Neural cell (in vitro differentiated cells): Measurements from ENCODE around the gene RIN3. TPM values are rescaled to one million over a fixed set of nuclear protein-coding genes. Genes with fewer than 3 reads are reported as not detected.

Experiments
- H2AFZ ChIP-seq: fragments of 200-600, 300-800 bp; sonication (generic), shearing (Covaris generic); 2 replicates; pipeline ENCODE4 v1.6.0; 2014; ENCODE audit warnings: low read depth, mild to moderate bottlenecking, antibody characterized with exemption, low read length, moderate library complexity
- H3F3A ChIP-seq: fragments of 200-600 bp; shearing (Covaris generic); 2 replicates; pipeline ENCODE4 v1.6.1; 2016; ENCODE audit warnings: mild to moderate bottlenecking, moderate library complexity, mixed read lengths, antibody characterized with exemption, low read length; ENCODE audit not compliant: insufficient read depth, poor library complexity, severe bottlenecking
- H3K27ac ChIP-seq: fragments of 200-600, 300-800 bp; sonication (generic), shearing (Covaris generic); 2 replicates; pipeline ENCODE4 v1.5.1; 2014; ENCODE audit warnings: mild to moderate bottlenecking, low read length, moderate library complexity
- H3K27me3 ChIP-seq: fragments of 300-800, 200-600 bp; sonication (generic), shearing (Covaris generic); 2 replicates; pipeline ENCODE4 v1.6.0; 2014; ENCODE audit warnings: mild to moderate bottlenecking, low read depth, low read length, moderate library complexity; ENCODE audit not compliant: insufficient read depth
- H3K36me3 ChIP-seq: fragments of 300-800, 200-600 bp; sonication (generic), shearing (Covaris generic); 2 replicates; pipeline ENCODE4 v1.5.1; 2014; ENCODE audit warnings: mild to moderate bottlenecking, antibody characterized with exemption, low read length, moderate library complexity; ENCODE audit not compliant: insufficient read depth
- H3K4me2 ChIP-seq: fragments of 300-800, 200-600 bp; sonication (generic), shearing (Covaris generic); 2 replicates; pipeline ENCODE4 v1.6.0; 2014; ENCODE audit warnings: mild to moderate bottlenecking, low read length
- H3K4me3 ChIP-seq: fragments of 300-800, 200-600 bp; sonication (generic), shearing (Covaris generic); 2 replicates; pipeline ENCODE4 v1.5.1; 2014; ENCODE audit warnings: mild to moderate bottlenecking, low read length, moderate library complexity
- H3K79me2 ChIP-seq: fragments of 200-600 bp; shearing (Covaris generic); replicated peaks from 2 replicates; pipeline ENCODE4 v1.6.0; 2014; ENCODE audit warnings: mild to moderate bottlenecking, low read length, moderate library complexity; ENCODE audit not compliant: insufficient read depth
- H3K9ac ChIP-seq: fragments of 300-800, 200-600 bp; sonication (generic), shearing (Covaris generic); 2 replicates; pipeline ENCODE4 v1.6.1; 2016; ENCODE audit warnings: mild to moderate bottlenecking, low read length, mixed read lengths
- H3K9me2 ChIP-seq: fragments of 200-600 bp; shearing (Covaris generic); 2 replicates; pipeline ENCODE4 v1.6.1; 2016; ENCODE audit warnings: mild to moderate bottlenecking, low read length, mixed read lengths; ENCODE audit not compliant: insufficient read depth
- H3K9me3 ChIP-seq: fragments of 200-600, 300-800 bp; sonication (generic), shearing (Covaris generic); 2 replicates; pipeline ENCODE4 v1.6.1; 2016; ENCODE audit warnings: mild to moderate bottlenecking, mixed run types, low read length, moderate library complexity, mixed read lengths
- H4K20me1 ChIP-seq: fragments of 200-600 bp; shearing (Covaris generic); 2 replicates; pipeline ENCODE4 v1.6.1; 2016; ENCODE audit warnings: mild to moderate bottlenecking, mixed run types; ENCODE audit not compliant: insufficient read depth
- EP300 ChIP-seq: fragments of 450-650 bp; conservative IDR thresholded peaks from 2 replicates; pipeline ENCODE4 v1.6.1; 2014; ENCODE audit warnings: antibody characterized with exemption, mild to moderate bottlenecking, moderate library complexity; ENCODE audit not compliant: poor library complexity, severe bottlenecking
- EZH2 ChIP-seq: fragments of 200-600, 300-800 bp; shearing (Covaris generic), sonication (generic); IDR thresholded peaks from 2 replicates; pipeline ENCODE4 v1.6.1; 2014; ENCODE audit warnings: antibody characterized with exemption, low read length, borderline replicate concordance, mild to moderate bottlenecking; ENCODE audit not compliant: insufficient read depth, poor library complexity, severe bottlenecking
- MXI1 ChIP-seq: fragments of 450-650 bp; conservative IDR thresholded peaks from 2 replicates; pipeline ENCODE4 v1.6.1; 2014; ENCODE audit warnings: antibody characterized with exemption, mild to moderate bottlenecking; ENCODE audit not compliant: poor library complexity, severe bottlenecking
- POLR2AphosphoS5 ChIP-seq: IDR thresholded peaks from 2 replicates; pipeline ENCODE4 v1.6.1; 2012
- RAD21 ChIP-seq: fragments of 450-650 bp; conservative IDR thresholded peaks from 2 replicates; pipeline ENCODE4 v1.6.1; 2014; ENCODE audit warnings: antibody characterized with exemption, mild to moderate bottlenecking, moderate library complexity
- REST ChIP-seq: IDR thresholded peaks from 2 replicates; pipeline ENCODE4 v1.6.1; 2012; ENCODE audit warnings: borderline replicate concordance
- SMC3 ChIP-seq: fragments of 450-650 bp; conservative IDR thresholded peaks from 2 replicates; pipeline ENCODE4 v1.6.1; 2014; ENCODE audit warnings: antibody characterized with exemption, mild to moderate bottlenecking, moderate library complexity; ENCODE audit not compliant: poor library complexity
- TAF1 ChIP-seq: IDR thresholded peaks from 2 replicates; pipeline ENCODE4 v1.6.1; 2012; ENCODE audit warnings: low read depth
- polyA plus RNA-seq: library from polyadenylated mRNA; depleted of rRNA; stranded (reverse); fragments of >200 nt; gene quantifications from 2 replicates; pipeline ENCODE4 v1.2.3, GENCODE V29; 2014
- TF ChIP-seq, protein P1 (sequence below): fragments of 450-650 bp; IDR thresholded peaks from 2 replicates; pipeline ENCODE4 v1.5.1; 2014; ENCODE audit warnings: antibody characterized with exemption, mild to moderate bottlenecking, moderate library complexity; ENCODE audit not compliant: poor library complexity, severe bottlenecking

Gene RIN3
- polyA plus RNA-seq, 1 donor from 2014 or later, result not detected

DNA sequence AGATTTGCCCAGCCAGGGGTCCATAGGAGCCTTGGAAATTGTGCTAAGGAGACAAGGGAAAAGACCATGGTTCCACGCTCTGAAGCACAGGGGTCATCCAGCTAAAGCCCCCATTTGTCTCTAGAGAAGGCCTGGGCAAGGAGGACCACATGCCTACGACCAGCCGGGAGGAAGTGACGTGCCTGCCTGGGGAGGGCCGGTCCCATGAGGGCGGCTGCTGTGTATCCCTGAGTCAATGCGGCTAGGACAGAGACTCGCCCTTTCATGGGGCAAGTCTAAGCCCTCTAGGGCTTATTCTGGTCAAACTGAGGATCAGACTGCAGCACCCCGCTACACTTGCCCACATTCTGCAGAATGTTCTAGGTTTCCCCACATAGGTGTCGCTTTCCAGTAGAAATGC is 20.6 kb upstream of the RIN3 start:
- Histone ChIP-seq H3K9me3 (no peaks in the 10 kb centered on the region), H3K27ac (no peak overlapping the region), H2AFZ (no peak overlapping the region), H3K79me2 (no peaks in the 10 kb centered on the region), H3K36me3 (no peaks in the 10 kb centered on the region), H3K4me3 (no peak overlapping the region), H3K9ac (no peak overlapping the region), H4K20me1 (no peaks in the 10 kb centered on the region), H3K27me3 (no peaks in the 10 kb centered on the region), H3K4me2 (no peak overlapping the region), H3F3A (no peaks in the 10 kb centered on the region), H3K9me2 (no peaks in the 10 kb centered on the region)
- TF ChIP-seq POLR2AphosphoS5 (no peak), EP300 (no peak), EZH2 (no peak), MXI1 (no peak), SMC3 (no peak), RAD21 (no peak), TAF1 (no peak), REST (no peak)
- TF ChIP-seq, protein P1, sequence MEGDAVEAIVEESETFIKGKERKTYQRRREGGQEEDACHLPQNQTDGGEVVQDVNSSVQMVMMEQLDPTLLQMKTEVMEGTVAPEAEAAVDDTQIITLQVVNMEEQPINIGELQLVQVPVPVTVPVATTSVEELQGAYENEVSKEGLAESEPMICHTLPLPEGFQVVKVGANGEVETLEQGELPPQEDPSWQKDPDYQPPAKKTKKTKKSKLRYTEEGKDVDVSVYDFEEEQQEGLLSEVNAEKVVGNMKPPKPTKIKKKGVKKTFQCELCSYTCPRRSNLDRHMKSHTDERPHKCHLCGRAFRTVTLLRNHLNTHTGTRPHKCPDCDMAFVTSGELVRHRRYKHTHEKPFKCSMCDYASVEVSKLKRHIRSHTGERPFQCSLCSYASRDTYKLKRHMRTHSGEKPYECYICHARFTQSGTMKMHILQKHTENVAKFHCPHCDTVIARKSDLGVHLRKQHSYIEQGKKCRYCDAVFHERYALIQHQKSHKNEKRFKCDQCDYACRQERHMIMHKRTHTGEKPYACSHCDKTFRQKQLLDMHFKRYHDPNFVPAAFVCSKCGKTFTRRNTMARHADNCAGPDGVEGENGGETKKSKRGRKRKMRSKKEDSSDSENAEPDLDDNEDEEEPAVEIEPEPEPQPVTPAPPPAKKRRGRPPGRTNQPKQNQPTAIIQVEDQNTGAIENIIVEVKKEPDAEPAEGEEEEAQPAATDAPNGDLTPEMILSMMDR, result no peak

DNA sequence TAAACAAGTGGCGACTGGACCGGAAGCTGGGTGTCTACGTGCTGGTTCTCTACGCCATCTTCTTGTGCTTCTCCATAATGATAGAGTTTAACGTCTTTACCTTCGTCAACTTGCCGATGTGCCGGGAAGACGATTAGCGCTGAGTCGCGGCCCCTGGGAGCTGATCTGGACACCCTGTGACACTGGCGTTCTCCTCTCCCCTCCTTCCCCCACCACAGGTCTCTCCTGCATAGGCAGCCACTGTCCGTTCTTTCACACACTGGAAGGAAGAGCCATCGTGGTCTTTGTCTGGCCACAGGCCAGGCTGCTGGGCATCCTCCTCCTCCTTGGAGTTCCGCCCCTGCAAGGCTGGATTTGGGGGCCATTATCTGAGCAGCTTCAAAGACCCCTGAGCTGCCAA is 20.1 kb upstream of the RIN3 start:
- no peak overlapping the region for H2AFZ ChIP-seq
- no peaks in the 10 kb centered on the region for H3K79me2 ChIP-seq
- H3K27ac ChIP-seq, result no peak overlapping the region
- H3K36me3 ChIP-seq, result no peaks in the 10 kb centered on the region
- H4K20me1 ChIP-seq, result no peaks in the 10 kb centered on the region
- no peaks in the 10 kb centered on the region for H3K9me2 ChIP-seq
- H3K9me3 ChIP-seq, result no peaks in the 10 kb centered on the region
- H3K4me3 ChIP-seq, result no peak overlapping the region
- no peak overlapping the region for H3K4me2 ChIP-seq
- H3F3A ChIP-seq, result no peaks in the 10 kb centered on the region
- H3K9ac ChIP-seq, result no peak overlapping the region
- TF ChIP-seq MXI1 (no peak), POLR2AphosphoS5 (no peak), EP300 (no peak), SMC3 (no peak), RAD21 (no peak), EZH2 (no peak), TAF1 (no peak), REST (no peak)
- TF ChIP-seq, protein P1, result no peak
- no peaks in the 10 kb centered on the region for H3K27me3 ChIP-seq
